A549 treated with CpdA at 1 μM for 4 hours (cell line): ENCODE measurements around the gene C9orf43. TPM values are rescaled to one million over a fixed set of nuclear protein-coding genes. Genes with fewer than 3 reads are reported as not detected.

ENCODE experiments used
- total RNA-seq: library from RNA; stranded (reverse); fragments of 200-300 nt; extraction: Qiagen RNA extraction; gene quantifications from 5 replicates; pipeline ENCODE4 v1.2.3, GENCODE V29; 2022; ENCODE audit warnings: low read depth

The C9orf43 gene, protein sequence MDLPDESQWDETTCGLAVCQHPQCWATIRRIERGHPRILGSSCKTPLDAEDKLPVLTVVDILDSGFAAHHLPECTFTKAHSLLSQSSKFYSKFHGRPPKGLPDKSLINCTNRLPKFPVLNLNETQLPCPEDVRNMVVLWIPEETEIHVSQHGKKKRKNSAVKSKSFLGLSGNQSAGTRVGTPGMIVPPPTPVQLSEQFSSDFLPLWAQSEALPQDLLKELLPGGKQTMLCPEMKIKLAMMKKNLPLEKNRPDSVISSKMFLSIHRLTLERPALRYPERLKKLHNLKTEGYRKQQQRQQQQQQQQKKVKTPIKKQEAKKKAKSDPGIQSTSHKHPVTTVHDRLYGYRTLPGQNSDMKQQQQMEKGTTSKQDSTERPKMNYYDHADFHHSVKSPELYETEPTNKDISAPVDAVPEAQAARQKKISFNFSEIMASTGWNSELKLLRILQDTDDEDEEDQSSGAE
- total RNA-seq = 0.45 to 0.86 TPM (median 0.60 TPM) in 5 replicates

DNA sequence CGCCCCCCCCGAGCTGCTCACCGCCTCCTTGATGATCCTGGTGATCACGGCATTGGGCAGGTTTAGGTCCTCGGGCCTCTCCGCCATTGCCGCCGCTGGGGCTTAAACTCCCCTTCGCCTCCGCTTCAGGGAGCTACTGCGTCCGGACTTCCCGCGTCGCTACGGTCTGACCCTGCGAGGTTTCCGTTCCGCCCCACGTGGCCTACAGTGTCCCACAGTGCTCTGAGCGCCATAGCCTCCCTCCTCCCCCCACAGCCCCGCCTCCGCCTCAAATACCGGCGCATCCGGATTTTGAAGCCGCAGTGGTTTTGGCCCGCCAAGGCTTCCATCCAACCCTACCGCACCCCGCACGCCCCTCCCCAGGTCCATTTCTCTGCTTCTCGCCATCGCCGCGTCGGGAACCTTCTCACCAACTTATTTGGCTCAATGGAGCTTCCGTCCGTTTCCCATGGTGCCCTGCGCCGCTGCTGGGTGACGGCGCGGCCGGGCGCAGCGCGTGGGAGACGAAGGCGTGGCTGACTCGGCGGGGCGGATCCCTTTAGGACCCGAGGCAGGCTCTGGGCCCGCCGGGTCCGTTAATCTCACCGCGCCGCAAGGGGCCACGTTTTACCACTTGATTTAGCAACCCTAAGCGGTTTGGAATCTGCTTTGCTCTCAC is at the start of gene C9orf43, which contains the start of gene POLE3:
C9orf43 (plus strand) TSS at position 541 of the 658 bp plus-strand sequence. CDS start 2,747 bp downstream, outside the sequence.
POLE3 (minus strand) TSS at position 469 of the 658 bp plus-strand sequence; CDS start at position 87, 382 bp downstream.

DNA sequence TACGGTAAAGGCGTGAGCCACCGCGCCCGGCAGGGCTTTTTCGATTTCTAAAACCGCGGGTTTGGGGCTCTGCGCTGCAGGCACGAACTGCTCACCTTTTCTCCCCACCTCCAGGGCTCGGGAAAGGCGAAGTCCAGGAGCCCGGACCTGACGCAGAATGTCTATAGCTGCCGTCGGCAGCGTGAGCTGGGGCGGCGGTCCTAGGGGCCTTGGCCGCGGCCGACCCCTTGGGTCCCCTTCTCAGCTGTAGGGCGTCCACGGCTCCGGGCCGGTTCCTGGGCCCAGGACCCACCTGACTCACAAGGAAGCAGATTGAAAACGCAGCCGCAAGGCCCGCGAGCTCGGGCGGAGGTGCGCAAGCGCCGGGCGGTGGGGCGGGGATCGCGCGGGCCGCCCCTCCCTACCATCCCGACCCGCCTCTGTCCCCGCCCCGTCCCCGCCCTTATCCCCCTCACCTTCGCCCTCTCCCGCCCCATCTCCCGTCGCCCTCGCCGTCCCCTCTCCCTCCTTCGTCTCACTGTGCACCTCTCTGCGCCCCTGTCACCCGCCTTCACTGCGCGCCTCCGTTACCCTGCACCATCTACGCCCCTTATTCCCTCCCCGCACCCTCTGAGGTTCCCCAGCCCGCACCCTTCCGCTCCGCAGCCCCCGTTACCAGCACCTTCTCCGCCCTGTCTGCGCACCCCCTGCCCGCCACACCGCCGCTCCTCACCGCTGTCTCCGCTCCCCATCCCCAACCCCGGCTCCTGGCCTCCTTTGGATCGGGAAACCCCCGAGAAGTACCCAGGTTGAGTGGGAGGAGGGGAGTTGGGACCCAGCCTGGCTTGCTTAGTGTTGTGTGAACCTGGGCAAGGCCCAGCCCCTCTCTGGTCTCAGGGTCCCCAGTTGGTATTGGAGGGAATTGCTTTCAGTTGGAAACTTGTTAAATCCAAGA is 33.6 kb upstream of the C9orf43 start, which contains the start of gene HDHD3:
HDHD3 (minus strand) TSS at position 353 of the 934 bp plus-strand sequence. CDS start 2,632 bp downstream, outside the sequence.

DNA sequence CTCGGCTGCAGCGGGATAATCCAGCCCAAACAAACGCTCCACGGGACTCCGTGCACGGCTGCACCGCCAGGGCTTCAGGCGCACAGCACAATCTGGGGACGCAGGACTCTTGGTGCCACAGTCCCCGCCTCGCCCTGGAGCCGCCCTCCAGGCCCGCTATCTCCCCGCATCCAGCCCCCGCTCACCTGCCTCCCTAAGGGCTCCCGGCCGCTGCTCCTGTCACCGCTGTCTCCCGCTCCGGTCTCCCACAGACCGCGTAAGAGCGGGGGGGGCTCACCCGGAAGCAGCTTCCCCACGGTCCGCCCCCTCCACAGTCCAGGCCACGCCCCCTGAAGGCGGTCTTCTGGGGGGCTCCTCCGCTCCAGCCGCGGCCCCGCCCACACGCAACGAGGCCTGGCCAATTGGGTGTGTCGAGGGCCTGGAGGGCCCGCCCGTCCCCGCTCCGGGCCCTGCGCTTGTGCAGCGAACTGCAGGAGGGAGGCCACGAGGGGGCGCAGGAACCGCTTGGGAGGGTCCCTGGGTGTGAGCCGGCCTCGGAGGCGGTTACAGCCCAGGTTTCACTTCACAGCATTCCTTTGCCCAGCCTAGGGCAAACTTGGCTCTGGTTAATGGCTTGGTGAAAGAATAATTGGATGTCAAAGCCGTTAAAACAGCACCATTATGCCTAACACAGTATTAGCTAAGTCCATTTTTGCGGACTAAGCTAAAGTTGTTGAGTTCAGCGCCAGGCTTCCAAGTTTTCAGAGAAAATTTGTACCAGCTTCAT is 9.3 kb upstream of the C9orf43 start, which contains the start of gene ALAD:
ALAD (minus strand) TSS at position 258 of the 766 bp plus-strand sequence. CDS start 7,725 bp downstream, outside the sequence.

DNA sequence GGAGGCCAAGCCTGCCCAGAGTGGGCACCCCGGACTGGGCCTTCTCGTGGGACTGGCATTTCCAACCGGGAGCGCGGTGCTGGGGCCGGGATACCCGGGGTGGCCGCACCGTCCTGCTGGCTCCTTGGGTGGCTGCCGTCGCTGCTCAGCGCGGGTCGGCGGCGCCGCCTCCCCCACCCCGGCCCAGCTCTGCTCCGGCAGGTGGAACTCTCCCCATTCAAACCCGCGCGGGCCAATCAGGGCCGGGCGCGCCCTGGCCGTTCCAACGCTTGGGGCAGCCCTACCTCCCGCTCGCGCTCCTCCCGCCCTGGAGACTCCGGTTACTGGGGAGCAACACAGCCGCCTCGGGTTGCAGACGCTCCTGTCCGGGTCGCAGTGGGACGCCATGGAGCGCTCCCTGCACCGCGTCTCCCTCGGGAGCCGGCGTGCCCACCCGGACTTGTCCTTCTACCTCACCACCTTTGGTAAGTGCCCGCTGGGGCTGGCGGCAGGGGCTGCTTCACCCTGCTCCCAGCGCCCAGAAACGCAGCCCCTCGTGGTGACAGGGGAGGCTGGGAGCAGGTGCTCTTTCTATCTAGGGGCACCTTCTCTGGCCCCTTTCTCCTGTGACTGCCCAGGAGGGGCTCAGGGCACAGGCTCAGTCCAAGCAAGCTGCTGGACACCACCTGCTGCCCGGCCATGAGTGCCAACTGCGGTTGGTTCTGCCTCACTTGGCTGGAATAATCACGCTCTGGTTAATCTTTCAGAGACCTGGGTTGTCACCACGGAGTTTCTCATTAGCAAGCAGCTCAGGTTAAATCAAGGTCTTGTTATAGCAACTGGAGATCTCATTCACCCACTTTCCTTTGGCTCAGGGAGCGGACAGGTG is 53.1 kb downstream of the C9orf43 start, which contains the start of gene RGS3:
RGS3 (plus strand) TSS at position 310 of the 868 bp plus-strand sequence; CDS start at position 386, 76 bp downstream.

Other genes with a start within 250 kb of the C9orf43 start
- 16.9 to 19.9 TPM (median 17.9 TPM) in 5 replicates for gene FKBP15, start 189.5 kb upstream of the C9orf43 start, total RNA-seq
- 20.5 to 25.5 TPM (median 21.3 TPM) in 5 replicates for gene SLC31A1, start 189.2 kb upstream of the C9orf43 start, total RNA-seq
- gene CDC26, start 135.2 kb upstream of the C9orf43 start, total RNA-seq = 50.4 to 66.9 TPM (median 53.5 TPM) in 5 replicates
- 59.0 to 62.8 TPM (median 60.4 TPM) in 5 replicates for gene PRPF4, start 135.1 kb upstream of the C9orf43 start, total RNA-seq
- gene RNF183, start 107.4 kb upstream of the C9orf43 start, total RNA-seq = not detected in 5 replicates
- 0.64 to 1.4 TPM (median 1.2 TPM) in 5 replicates for gene WDR31, start 70.5 kb upstream of the C9orf43 start, total RNA-seq
- gene BSPRY, start 61.2 kb upstream of the C9orf43 start, total RNA-seq = 0.06 to 0.12 TPM (median 0.07 TPM) in 3 of 5 replicates, not detected in the others
- 19.4 to 29.8 TPM (median 24.5 TPM) in 5 replicates for gene HDHD3, start 33.8 kb upstream of the C9orf43 start, total RNA-seq
- 13.7 to 17.1 TPM (median 16.4 TPM) in 5 replicates for gene ALAD, start 9.5 kb upstream of the C9orf43 start, total RNA-seq
- 103 to 128 TPM (median 120 TPM) in 5 replicates for gene POLE3, start 72 bp upstream of the C9orf43 start, total RNA-seq
- gene RGS3, start 53.0 kb downstream of the C9orf43 start, total RNA-seq = 23.7 to 30.1 TPM (median 26.3 TPM) in 5 replicates